SK-N-SH (cell line): Measurements from ENCODE around the gene CPEB3.

Experiments used
- CTCF ChIP-seq: fragments of 200-600 bp; sonication (generic); IDR thresholded peaks from 2 replicates; pipeline ENCODE4 v1.6.1; 2017; ENCODE audit warnings: antibody characterized with exemption, mild to moderate bottlenecking, moderate library complexity
- EP300 ChIP-seq, 2 experiments: IDR thresholded peaks; 2 replicates each; pipeline versions ENCODE4 v1.4.0 to v1.6.1; 2012; ENCODE audit warnings: borderline replicate concordance in 1 of 2, low read depth in 1 of 2, low read length in 1 of 2

- TF ChIP-seq EP300 (IDR thresholded peaks at IDR 0.05; ENCODE audit: borderline replicate concordance in 1 of 2, low read depth in 1 of 2, low read length in 1 of 2) (no peak), CTCF (no peak)
These were observed 25.1 kb downstream of the CPEB3 start for GRCh38 chr10:92265687-92266258.
